A673 (cell line): ENCODE measurements around the gene DDI1. TPM values are rescaled to one million over a fixed set of nuclear protein-coding genes. Genes with fewer than 3 reads are reported as not detected.

Source experiments
- BruUV-seq: library from RNA; stranded (reverse); fragments of 400-500 nt; replicated peaks from 2 replicates; lab custom pipeline; 2021; lab: Mats Ljungman, UMichigan
- CTCF ChIA-PET: fragments of 300-600 bp; sonication (Branson Sonifier 250); formaldehyde crosslinking; loops from one replicate; lab custom pipeline; 2022; ENCODE audit warnings: antibody characterized with exemption; lab: Charles Lee
- POLR2A ChIA-PET: fragments of 300-600 bp; sonication (Branson Sonifier 250); formaldehyde crosslinking; loops from one replicate; lab custom pipeline; 2022; ENCODE audit warnings: antibody characterized with exemption; ENCODE audit not compliant: low non-redundant PET; lab: Charles Lee
- DNase-seq: peaks from one replicate; pipeline ENCODE4 v3.0.0-alpha.2; 2015; ENCODE audit warnings: low spot score
- H3K27ac ChIP-seq: fragments of 200-600 bp; sonication (generic); 2 replicates; pipeline ENCODE4 v1.5.1; 2016; ENCODE audit warnings: mixed run types, low read depth, mild to moderate bottlenecking, mixed read lengths, antibody characterized with exemption, low read length; ENCODE audit not compliant: poor library complexity, severe bottlenecking
- H3K27me3 ChIP-seq: fragments of 200-600 bp; sonication (generic); replicated peaks from 2 replicates; pipeline ENCODE4 v1.6.1; 2017; ENCODE audit warnings: mixed run types, low read depth, mild to moderate bottlenecking, mixed read lengths, antibody characterized with exemption, low read length; ENCODE audit not compliant: insufficient read depth, poor library complexity
- H3K36me3 ChIP-seq: fragments of 200-600 bp; sonication (generic); 2 replicates; pipeline ENCODE4 v1.6.1; 2016; ENCODE audit warnings: mixed run types, mild to moderate bottlenecking, mixed read lengths, antibody characterized with exemption, low read length; ENCODE audit not compliant: insufficient read depth, poor library complexity, severe bottlenecking
- H3K4me1 ChIP-seq: fragments of 200-600 bp; sonication (generic); 2 replicates; pipeline ENCODE4 v1.6.1; 2017; ENCODE audit warnings: mixed run types, mild to moderate bottlenecking, mixed read lengths, antibody characterized with exemption, low read length; ENCODE audit not compliant: insufficient read depth, poor library complexity, severe bottlenecking
- H3K4me3 ChIP-seq: fragments of 200-600 bp; sonication (generic); 2 replicates; pipeline ENCODE4 v1.5.1; 2016; ENCODE audit warnings: low read depth, mixed run types, mild to moderate bottlenecking, mixed read lengths, low read length; ENCODE audit not compliant: poor library complexity, severe bottlenecking
- H3K9me3 ChIP-seq: fragments of 200-600 bp; sonication (generic); 2 replicates; pipeline ENCODE4 v1.6.1; 2016; ENCODE audit warnings: mixed run types, low read depth, mild to moderate bottlenecking, mixed read lengths, antibody characterized with exemption, low read length; ENCODE audit not compliant: poor library complexity, severe bottlenecking
- CTCF ChIP-seq: fragments of 300-800, 200-600 bp; sonication (generic); conservative IDR thresholded peaks from 2 replicates; pipeline ENCODE4 v1.5.1; 2017; ENCODE audit warnings: low read depth, mild to moderate bottlenecking, antibody characterized with exemption, low read length, moderate library complexity, mixed read lengths
- EZH2 ChIP-seq: fragments of 200-600 bp; sonication (generic); IDR thresholded peaks from 2 replicates; pipeline ENCODE4 v1.6.1; 2017; ENCODE audit warnings: borderline replicate concordance, low read depth, mild to moderate bottlenecking, mixed read lengths, antibody characterized with exemption, low read length; ENCODE audit not compliant: poor library complexity, severe bottlenecking
- intact Hi-C: fragments of 100-400 bp; cut with micrococcal nuclease; formaldehyde crosslinking; loops from one replicate; pipeline ENCODE4 v1.10.0; 2022; ENCODE audit not compliant: unreplicated experiment
- total RNA-seq: library from RNA; stranded (reverse); gene quantifications from 2 replicates; pipeline ENCODE4 v1.2.3, GENCODE V29; 2021

The DDI1 gene
- total RNA-seq, 1 experiment from 2014 or later = not detected

- CTCF ChIA-PET = no interaction called here
- intact Hi-C loops = no loop called here
- Histone ChIP-seq H3K36me3 (no peaks in the 10 kb centered on the region), H3K9me3 (no peaks in the 10 kb centered on the region), H3K27me3 (no peaks in the 10 kb centered on the region), H3K4me1 (no peaks in the 10 kb centered on the region), H3K27ac (no peak overlapping the region), H3K4me3 (no peak overlapping the region)
- TF ChIP-seq EZH2 (no peak), CTCF (no peak)
- POLR2A ChIA-PET = no interaction called here
- no peak for DNase-seq
- BruUV-seq = no TSS peak
Measured at GRCh38 chr11:104033134-104033533, 3.3 kb upstream of the DDI1 start.

GRCh38 chr11:104033561-104033960 is 2.9 kb upstream of the DDI1 start:
- no TSS peak for BruUV-seq
- no peaks in the 10 kb centered on the region for H3K27me3 ChIP-seq
- ChIA-PET POLR2A (no interaction called here), CTCF (no interaction called here)
- no peak for DNase-seq
- H3K36me3 ChIP-seq = no peaks in the 10 kb centered on the region
- H3K9me3 ChIP-seq = no peaks in the 10 kb centered on the region
- no peak overlapping the region for H3K27ac ChIP-seq
- intact Hi-C loops = no loop called here
- TF ChIP-seq CTCF (no peak), EZH2 (no peak)
- no peaks in the 10 kb centered on the region for H3K4me1 ChIP-seq
- H3K4me3 ChIP-seq = no peak overlapping the region

- no peak for DNase-seq
- no peaks in the 10 kb centered on the region for H3K27me3 ChIP-seq
- no peak for TF ChIP-seq CTCF
- no peak for TF ChIP-seq EZH2
- no peak overlapping the region for H3K4me3 ChIP-seq
- intact Hi-C loops = no loop called here
- CTCF ChIA-PET = no interaction called here
- POLR2A ChIA-PET = no interaction called here
- no peaks in the 10 kb centered on the region for H3K9me3 ChIP-seq
- H3K27ac ChIP-seq = no peak overlapping the region
- no peaks in the 10 kb centered on the region for H3K4me1 ChIP-seq
- no TSS peak for BruUV-seq
- no peaks in the 10 kb centered on the region for H3K36me3 ChIP-seq
Measured at GRCh38 chr11:104036995-104037394, 555 bp downstream of the DDI1 start.
